Measurements from ENCODE around the gene EFHD2.

EFHD2 gene

DNA sequence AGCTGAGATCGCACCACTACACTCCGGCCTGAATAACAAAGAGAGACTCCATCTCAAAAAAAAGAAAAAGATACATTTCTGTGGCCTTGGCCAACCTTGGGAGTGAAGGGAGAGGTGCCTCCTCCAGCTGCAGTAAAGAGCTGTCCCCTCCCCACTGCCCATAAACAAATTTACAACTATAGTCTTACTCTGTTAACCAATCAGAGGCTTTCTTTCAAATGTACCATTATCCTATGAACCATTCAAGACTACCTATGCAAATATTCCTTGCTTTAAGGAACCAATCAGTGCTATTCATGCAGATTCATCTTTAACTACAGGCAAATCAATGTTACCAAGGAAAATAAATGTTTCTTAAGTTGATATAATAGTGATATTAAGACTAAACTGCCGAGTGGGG is 67.2 kb downstream of the EFHD2 start:
- DNase-seq (ENCODE audit: low spot score): no peak

DNA sequence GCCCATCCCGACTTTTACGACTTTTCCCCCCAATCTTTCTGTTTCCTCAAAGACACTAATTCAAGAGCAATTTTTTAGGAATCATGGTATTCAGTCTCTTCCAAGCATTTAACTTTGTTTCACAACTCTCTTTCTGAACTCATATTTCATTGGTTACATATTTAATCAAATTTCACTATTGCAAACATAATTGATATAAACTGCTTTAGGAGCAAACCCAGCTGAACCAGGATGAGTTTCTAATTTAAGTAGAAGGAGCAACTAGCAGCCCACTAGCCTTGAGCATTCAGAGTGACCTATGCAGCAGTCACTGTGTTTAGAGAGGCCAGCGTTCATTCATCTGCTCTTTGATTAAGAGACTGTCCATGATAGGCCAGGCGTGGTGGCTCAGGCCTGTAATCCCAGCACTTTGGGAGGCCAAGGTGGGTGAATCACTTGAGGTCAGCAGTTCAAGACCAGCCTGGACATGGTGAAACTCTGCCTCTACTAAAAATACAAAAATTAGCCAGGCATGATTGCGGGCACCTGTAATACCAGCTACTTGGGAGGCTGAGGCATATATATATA is 68.0 kb downstream of the EFHD2 start:
- DNase-seq (ENCODE audit: low spot score): no peak
